HG02973 (cell line): Measurements from ENCODE around the gene SLC17A8.
A peak's percentile ranks its signal among the peaks of the same experiment; 100 is the strongest.
"Not testable (repeated sequence)": the region's sequence is repeated elsewhere in the genome, so short reads cannot be mapped to it uniquely, and the experiment has no call there.

Experiments used
- ATAC-seq: cut with Tn5 transposase; IDR thresholded peaks from one replicate; pipeline ENCODE4 v1.9.1; 2021; ENCODE audit warnings: moderate library complexity; ENCODE audit not compliant: unreplicated experiment

The SLC17A8 gene

DNA sequence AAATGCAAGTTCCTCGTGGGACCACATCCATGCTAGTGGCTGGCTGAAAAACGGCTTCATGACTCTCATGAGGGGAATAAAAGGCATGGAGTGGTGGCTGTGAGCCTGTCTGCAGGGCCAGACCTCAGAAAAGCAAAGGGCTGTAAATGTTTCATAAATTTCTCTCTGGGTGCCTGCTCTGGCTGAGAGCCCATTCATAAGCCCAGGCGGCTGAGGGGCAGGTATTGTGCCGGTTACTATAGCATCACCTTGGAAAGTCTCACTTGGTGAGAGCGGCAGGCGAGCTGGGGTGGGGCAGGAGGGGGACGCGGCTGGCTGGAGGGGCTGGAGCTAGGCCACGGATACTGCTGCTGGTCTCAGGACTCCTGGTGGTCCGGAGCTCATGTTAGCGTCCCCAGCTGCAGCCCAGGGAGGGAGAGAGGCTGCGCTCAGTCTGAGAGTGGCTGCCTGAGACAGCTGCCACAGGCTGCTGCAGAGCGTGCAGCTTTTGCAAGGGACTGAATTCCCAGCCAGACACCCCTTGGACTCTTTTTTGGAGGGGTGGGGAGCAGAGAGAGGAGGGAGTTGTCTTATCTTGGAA, at the start of gene SLC17A8:
Gene SLC17A8 (plus strand): TSS at position 431 of the 580 bp plus-strand sequence. CDS start 318 bp downstream, outside the sequence.
- no peak for ATAC-seq

DNA sequence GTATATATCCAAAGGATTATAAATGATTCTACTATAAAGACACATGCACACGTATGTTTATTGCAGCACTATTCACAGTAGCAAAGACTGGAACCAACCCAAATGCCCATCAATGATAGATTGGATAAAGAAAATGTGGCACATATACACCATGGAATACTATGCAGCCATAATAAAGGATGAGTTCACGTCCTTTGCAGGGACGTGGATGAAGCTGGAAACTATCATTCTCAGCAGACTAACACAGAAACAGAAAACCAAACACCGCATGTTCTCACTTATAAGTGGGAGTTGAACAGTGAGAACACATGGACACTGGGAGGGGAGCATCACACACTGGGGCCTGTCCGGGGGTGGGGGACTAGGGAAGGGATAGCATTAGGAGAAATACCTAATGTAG, 48.7 kb upstream of the SLC17A8 start:
- not testable (repeated sequence) for ATAC-seq

- ATAC-seq, result no peak
These were observed 45.6 kb upstream of the SLC17A8 start for GRCh38 chr12:100311317-100311716.

- no peak for ATAC-seq
These were observed 39.5 kb upstream of the SLC17A8 start for GRCh38 chr12:100317371-100317770.

DNA sequence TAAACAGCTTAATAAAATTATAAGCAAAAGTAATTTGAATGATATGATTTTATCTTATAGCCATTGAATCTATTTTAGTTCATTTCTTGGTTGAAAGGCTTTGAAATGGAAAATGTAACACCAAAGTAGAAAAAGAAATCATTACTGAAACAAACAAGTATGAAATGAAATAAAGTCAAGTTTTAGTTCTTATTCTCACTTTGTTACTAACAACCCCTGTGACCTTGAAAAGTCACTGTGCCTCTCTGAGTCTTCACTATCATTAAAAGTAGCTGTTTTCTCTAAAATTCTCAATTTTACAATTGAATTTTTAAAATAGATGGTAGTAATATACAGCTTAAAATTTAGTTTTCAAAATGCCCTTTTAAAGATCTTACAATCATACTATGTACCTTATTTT, 32.4 kb upstream of the SLC17A8 start:
- ATAC-seq, result peak; percentile 63

DNA sequence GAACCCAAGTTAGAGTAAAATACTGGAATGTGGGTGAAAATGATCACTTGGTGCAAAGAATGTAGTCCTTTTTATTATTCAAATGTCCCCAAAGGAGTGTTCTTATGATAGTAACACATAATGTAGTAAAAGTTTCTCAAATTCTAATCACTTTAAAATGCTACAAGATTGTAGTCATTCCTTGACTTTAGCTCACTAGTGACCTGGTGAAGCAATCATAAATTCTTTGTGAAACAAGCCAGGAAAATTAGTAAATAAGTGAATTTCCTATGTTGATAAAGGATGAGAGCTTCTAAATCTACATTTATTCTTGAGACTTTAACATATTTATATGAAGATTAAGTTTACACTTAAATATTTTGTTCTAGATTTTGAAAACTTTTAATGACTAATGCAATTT, 30.7 kb upstream of the SLC17A8 start:
- no peak for ATAC-seq

GRCh38 chr12:100329800-100330199, 27.1 kb upstream of the SLC17A8 start:
- peak; percentile 96 for ATAC-seq

DNA sequence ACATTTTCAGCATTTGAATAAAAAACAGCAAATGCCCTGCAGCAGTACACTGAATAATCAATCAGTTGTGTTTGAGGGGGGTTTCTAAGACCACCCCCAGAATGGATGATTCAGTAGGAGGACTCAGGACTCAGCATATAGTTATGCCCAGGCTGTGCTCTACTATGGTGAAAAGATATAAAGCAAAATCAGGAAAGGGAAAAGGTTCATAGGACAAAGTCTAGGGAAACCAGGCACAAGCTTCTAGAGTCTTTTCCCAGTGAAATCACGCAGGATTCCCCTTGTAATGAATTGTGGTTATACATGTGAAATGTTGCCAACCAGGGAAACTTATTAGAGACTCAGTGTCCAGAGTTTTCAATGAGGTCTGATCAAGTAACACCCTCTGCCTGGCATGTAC, 25.0 kb upstream of the SLC17A8 start:
- ATAC-seq, result no peak

- ATAC-seq, result no peak
These were observed 24.0 kb upstream of the SLC17A8 start for GRCh38 chr12:100332852-100333251.

- no peak for ATAC-seq
These were observed 19.6 kb upstream of the SLC17A8 start for GRCh38 chr12:100337299-100337698.

- ATAC-seq, result no peak
These were observed 19.1 kb upstream of the SLC17A8 start for GRCh38 chr12:100337727-100338126.

GRCh38 chr12:100339071-100339470, 17.8 kb upstream of the SLC17A8 start:
- no peak for ATAC-seq

DNA sequence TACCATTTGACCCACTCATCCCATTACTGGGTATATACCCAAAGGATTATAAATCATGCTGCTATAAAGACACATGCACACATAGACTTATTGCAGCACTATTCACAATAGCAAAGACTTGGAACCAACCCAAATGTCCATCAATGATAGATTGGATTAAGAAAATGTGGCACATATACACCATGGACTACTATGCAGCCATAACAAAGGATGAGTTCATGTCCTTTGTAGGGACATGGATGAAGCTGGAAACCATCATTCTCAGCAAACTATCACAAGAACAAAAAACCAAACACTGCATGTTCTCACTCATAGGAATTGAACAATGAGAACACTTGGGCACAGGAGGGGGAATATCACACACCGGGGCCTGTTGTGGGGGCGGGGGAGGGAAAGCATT, 14.0 kb upstream of the SLC17A8 start:
- not testable (repeated sequence) for ATAC-seq

GRCh38 chr12:100344351-100344750, 12.5 kb upstream of the SLC17A8 start:
- ATAC-seq, result not testable (repeated sequence)

- no peak for ATAC-seq
These were observed 11.7 kb upstream of the SLC17A8 start for GRCh38 chr12:100345020-100345767.

DNA sequence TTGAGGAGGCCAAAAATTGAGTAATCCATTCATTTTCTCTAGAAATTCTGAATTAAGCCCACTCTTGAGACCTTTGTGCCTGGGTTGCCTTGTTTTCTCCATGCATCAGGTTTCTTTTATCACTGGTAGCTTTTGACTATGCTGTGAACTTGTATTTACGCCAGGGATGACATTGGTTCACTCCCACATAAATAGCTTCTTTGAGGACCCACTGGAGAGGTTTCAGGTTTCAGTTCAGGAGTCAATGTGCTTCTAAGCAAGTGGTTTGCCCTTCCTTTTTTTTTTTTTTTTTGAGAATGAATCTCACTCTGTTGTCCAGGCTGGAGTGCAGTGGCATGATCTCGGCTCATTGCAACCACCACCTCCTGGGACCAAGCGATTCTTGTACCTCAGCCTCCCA, 10.2 kb upstream of the SLC17A8 start:
- ATAC-seq, result no peak

GRCh38 chr12:100348657-100349454, 8.0 kb upstream of the SLC17A8 start:
- no peak for ATAC-seq

DNA sequence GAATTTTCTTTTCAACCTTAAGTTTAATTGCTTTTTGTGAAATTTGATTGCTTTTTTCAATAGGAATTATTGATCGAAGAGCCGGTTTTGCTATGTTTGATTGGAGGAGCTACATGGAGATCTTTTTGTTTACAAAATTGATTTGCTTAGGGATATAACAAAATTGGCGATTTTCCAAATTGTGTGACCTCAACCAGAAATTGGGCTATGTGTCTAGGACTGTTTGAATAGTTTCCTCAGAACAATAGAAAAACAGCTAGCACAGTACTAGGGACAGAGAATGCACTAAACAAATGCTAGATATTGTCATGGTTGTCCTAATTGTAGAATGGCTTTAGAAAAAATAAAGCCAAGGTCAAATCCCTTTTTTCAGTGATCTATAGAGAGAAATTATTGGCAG, 2.4 kb downstream of the SLC17A8 start:
- ATAC-seq, result no peak

GRCh38 chr12:100359822-100360221, 2.9 kb downstream of the SLC17A8 start:
- no peak for ATAC-seq

DNA sequence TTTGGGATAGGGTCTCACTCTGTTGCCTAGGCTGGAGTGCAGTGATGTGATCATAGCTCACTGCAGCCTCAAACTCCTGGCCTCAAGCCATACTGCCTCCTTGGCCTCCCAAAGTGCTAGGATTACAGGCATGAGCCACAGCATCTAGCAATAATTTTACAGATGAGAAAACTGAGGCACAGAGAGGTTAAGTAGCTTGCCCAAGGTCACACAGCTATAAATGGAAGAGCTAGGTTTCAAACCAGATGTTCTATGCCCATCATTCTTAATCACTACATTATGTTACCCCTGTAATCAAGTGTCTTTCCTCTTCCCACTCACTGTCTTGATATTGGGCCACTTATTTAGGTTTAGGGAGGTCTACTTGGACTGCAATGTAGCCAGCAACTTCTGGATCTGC, 3.6 kb downstream of the SLC17A8 start:
- ATAC-seq, result no peak

GRCh38 chr12:100364324-100364723, 7.5 kb downstream of the SLC17A8 start:
- ATAC-seq, result no peak

DNA sequence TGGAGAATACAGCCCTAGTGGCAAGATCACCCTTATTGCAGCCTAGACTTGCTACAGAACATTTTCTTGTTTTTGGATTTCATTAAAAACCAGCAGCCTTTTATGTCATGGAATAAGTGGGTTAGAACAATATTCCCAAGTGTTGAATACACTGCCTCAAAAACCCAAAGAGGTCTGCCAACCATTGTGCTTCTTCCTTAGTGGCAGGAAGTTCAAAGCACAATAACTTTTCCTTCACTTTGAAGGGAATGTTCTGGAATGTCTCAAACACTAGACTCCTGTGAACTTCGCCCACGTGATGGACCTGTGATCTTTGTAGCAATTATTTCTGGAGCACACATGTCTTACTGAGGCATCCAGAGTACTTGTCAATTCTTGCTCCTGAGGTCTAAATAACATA, 8.5 kb downstream of the SLC17A8 start:
- no peak for ATAC-seq
